HepG2 (cell line): ENCODE data around the gene CFAP54. TPM values are rescaled to one million over a fixed set of nuclear protein-coding genes. Genes with fewer than 3 reads are reported as not detected.

ENCODE experiments used
- ATF4 ChIP-seq, 2 experiments: fragments of 450-650 bp in 1 of 2; sonication (generic) in 1 of 2; formaldehyde crosslinking; IDR thresholded peaks; 2 replicates each; pipeline versions ENCODE4 v1.5.0 to v1.8.0; 2020 to 2022; ENCODE audit warnings: mild to moderate bottlenecking in 1 of 2, missing genetic modification reagents in 1 of 2
- ATF7 ChIP-seq, 2 experiments: fragments of 450-650 bp in 1 of 2; sonication (generic) in 1 of 2; formaldehyde crosslinking in 1 of 2; IDR thresholded peaks; 2 replicates each; pipeline versions ENCODE4 v1.4.0 to v1.6.1; 2016 to 2020; ENCODE audit warnings: antibody characterized with exemption in 1 of 2, mild to moderate bottlenecking in 1 of 2, missing genetic modification reagents in 1 of 2
- BRD4 ChIP-seq: sonication (generic); formaldehyde crosslinking; IDR thresholded peaks from 2 replicates; pipeline ENCODE4 v1.4.0; 2020; ENCODE audit warnings: missing genetic modification reagents
- BRF2 ChIP-seq: sonication (generic); formaldehyde crosslinking; IDR thresholded peaks from 2 replicates; pipeline ENCODE4 v1.8.1; 2022; ENCODE audit warnings: mild to moderate bottlenecking, missing genetic modification reagents
- CREBL2 ChIP-seq: sonication (generic); formaldehyde crosslinking; IDR thresholded peaks from 2 replicates; pipeline ENCODE4 v1.8.1; 2023; ENCODE audit warnings: missing genetic modification reagents, mild to moderate bottlenecking, borderline replicate concordance
- ELF1 ChIP-seq: sonication (generic); formaldehyde crosslinking; IDR thresholded peaks from 2 replicates; pipeline ENCODE4 v1.4.0; 2020; ENCODE audit warnings: missing genetic modification reagents
- ERF ChIP-seq: IDR thresholded peaks from 2 replicates; pipeline ENCODE4 v1.6.1; 2018; ENCODE audit warnings: missing biosample characterization, missing genetic modification reagents
- GMEB2 ChIP-seq: IDR thresholded peaks from 2 replicates; pipeline ENCODE4 v1.6.1; 2016; ENCODE audit warnings: missing biosample characterization, missing genetic modification reagents, low read depth
- HNF1B ChIP-seq: sonication (generic); formaldehyde crosslinking; IDR thresholded peaks from 2 replicates; pipeline ENCODE4 v1.5.1; 2020; ENCODE audit warnings: mild to moderate bottlenecking, moderate library complexity, missing genetic modification reagents
- NFATC3 ChIP-seq: sonication (generic); formaldehyde crosslinking; IDR thresholded peaks from 2 replicates; pipeline ENCODE4 v1.5.1; 2020; ENCODE audit warnings: mild to moderate bottlenecking, missing genetic modification reagents
- NFIB ChIP-seq: sonication (generic); formaldehyde crosslinking; IDR thresholded peaks from 2 replicates; pipeline ENCODE4 v1.9.0; 2021; ENCODE audit warnings: missing genetic modification reagents, mild to moderate bottlenecking, borderline replicate concordance
- POLR2AphosphoS2 ChIP-seq: IDR thresholded peaks from 2 replicates; pipeline ENCODE4 v1.6.1; 2011; ENCODE audit warnings: low read depth, low read length, improper control_type of control experiment
- RFXANK ChIP-seq: IDR thresholded peaks from 2 replicates; pipeline ENCODE4 v1.6.1; 2016
- SMC3 ChIP-seq: IDR thresholded peaks from 2 replicates; pipeline ENCODE4 v1.6.1; 2011; ENCODE audit warnings: low read length, improper control_type of control experiment
- SRSF9 ChIP-seq: fragments of 200-400 bp; formaldehyde crosslinking; IDR thresholded peaks from 2 replicates; pipeline ENCODE4 v1.6.1; 2018; ENCODE audit warnings: borderline replicate concordance, mild to moderate bottlenecking, low read depth, low read length; ENCODE audit not compliant: insufficient read depth, poor library complexity, severe bottlenecking
- ZFP82 ChIP-seq: sonication (generic); formaldehyde crosslinking; IDR thresholded peaks from 2 replicates; pipeline ENCODE4 v1.5.1; 2020; ENCODE audit warnings: mild to moderate bottlenecking, missing genetic modification reagents, borderline replicate concordance
- ZKSCAN8 ChIP-seq: IDR thresholded peaks from 2 replicates; pipeline ENCODE4 v1.6.1; 2016; ENCODE audit warnings: borderline replicate concordance, missing genetic modification reagents, missing compliant biosample characterization
- ZNF343 ChIP-seq: sonication (generic); formaldehyde crosslinking; IDR thresholded peaks from 2 replicates; pipeline ENCODE4 v1.4.0; 2020; ENCODE audit warnings: mild to moderate bottlenecking, missing genetic modification reagents
- ZNF468 ChIP-seq: sonication (generic); formaldehyde crosslinking; IDR thresholded peaks from 2 replicates; pipeline ENCODE4 v1.8.0; 2022; ENCODE audit warnings: mild to moderate bottlenecking, moderate library complexity, missing genetic modification reagents
- ZNF501 ChIP-seq: sonication (generic); formaldehyde crosslinking; IDR thresholded peaks from 2 replicates; pipeline ENCODE4 v1.5.1; 2020; ENCODE audit warnings: mild to moderate bottlenecking, moderate library complexity, missing genetic modification reagents
- ZNF510 ChIP-seq: sonication (generic); formaldehyde crosslinking; IDR thresholded peaks from 2 replicates; pipeline ENCODE4 v1.4.0; 2020; ENCODE audit warnings: low read depth, mild to moderate bottlenecking, missing genetic modification reagents
- ZNF614 ChIP-seq: IDR thresholded peaks from 2 replicates; pipeline ENCODE4 v1.6.1; 2018; ENCODE audit warnings: missing biosample characterization, missing genetic modification reagents, inconsistent platforms, borderline replicate concordance
- ZNF644 ChIP-seq: IDR thresholded peaks from 2 replicates; pipeline ENCODE4 v1.6.1; 2016; ENCODE audit warnings: low read depth
- ZNF670 ChIP-seq: sonication (generic); formaldehyde crosslinking; IDR thresholded peaks from 2 replicates; pipeline ENCODE4 v1.8.0; 2022; ENCODE audit warnings: mild to moderate bottlenecking, missing genetic modification reagents, borderline replicate concordance
- ZNF720 ChIP-seq: sonication (generic); formaldehyde crosslinking; IDR thresholded peaks from 2 replicates; pipeline ENCODE4 v1.4.0; 2020; ENCODE audit warnings: missing genetic modification reagents
- ZSCAN25 ChIP-seq: sonication (generic); formaldehyde crosslinking; IDR thresholded peaks from 2 replicates; pipeline ENCODE4 v1.8.0; 2022; ENCODE audit warnings: mild to moderate bottlenecking, missing genetic modification reagents
- polyA plus RNA-seq, 8 experiments: library from polyadenylated mRNA; depleted of rRNA in 3 of 8; stranded (reverse) in 7 of 8; unstranded in 1 of 8; fragments of >200 nt; fragmentation: Illumina TruSeq in 4 of 8; extraction: Trizol in 4 of 8; gene quantifications; 2 replicates each; pipeline versions ENCODE4 v1.2.1 to v1.2.3, GENCODE V29; 2011 to 2016; ENCODE audit warnings: low read depth in 4 of 8, missing spikeins in 1 of 8, mixed read lengths in 1 of 8; ENCODE audit not compliant: insufficient read depth in 1 of 8
- total RNA-seq, 5 experiments: library from RNA; depleted of rRNA; stranded (reverse); fragments of >200 nt; fragmentation: Illumina TruSeq; extraction: Trizol; gene quantifications; 2 replicates each; pipeline ENCODE4 v1.2.3, GENCODE V29; 2016; ENCODE audit warnings: low read depth in 1 of 5

The CFAP54 gene
- total and polyA plus RNA-seq, 2 of the 13 experiments (the other 11 are each of a cell fraction or from before 2014, with no cell fraction given) = not detected

GRCh38 chr12:96489392-96490056 lies at the start of gene CFAP54 (continued):
- no peak for TF ChIP-seq ATF4 (CRISPR knock-in tag; IDR thresholded peaks at IDR 0.05)
- 0 out of 2 replicates have a peak, but pooled peaks have one; percentile 54 for TF ChIP-seq ZNF614
- no peak for TF ChIP-seq POLR2AphosphoS2
- TF ChIP-seq ZNF501 (CRISPR knock-in tag) = peak; percentile 78
- no peak for TF ChIP-seq ZNF468 (CRISPR knock-in tag)
- TF ChIP-seq GMEB2 = no peak
- TF ChIP-seq RFXANK (CRISPR knock-in tag) = no peak
- no peak for TF ChIP-seq ZSCAN25 (CRISPR knock-in tag)
- TF ChIP-seq ZNF644 (CRISPR knock-in tag) = no peak
- no peak for TF ChIP-seq SRSF9
- TF ChIP-seq NFATC3 = no peak
- TF ChIP-seq HNF1B (CRISPR knock-in tag) = peak; percentile 51; the same call in 1 of the 2 replicates
- TF ChIP-seq ERF (CRISPR knock-in tag) = 0 out of 2 replicates have a peak, but pooled peaks have one; percentile 24
- TF ChIP-seq SMC3 = peak; percentile 37; the same call in 1 of the 2 replicates
- no peak for TF ChIP-seq ZNF343 (CRISPR knock-in tag)
- no peak for TF ChIP-seq BRF2 (CRISPR knock-in tag)
- no peak for TF ChIP-seq ATF7 (IDR thresholded peaks at IDR 0.05)
- no peak for TF ChIP-seq ATF7 (CRISPR knock-in tag; IDR thresholded peaks at IDR 0.05)
- TF ChIP-seq ZNF720 (CRISPR knock-in tag) = no peak
- TF ChIP-seq ZFP82 (CRISPR knock-in tag) = no peak
- no peak for TF ChIP-seq NFIB (CRISPR knock-in tag)
- no peak for TF ChIP-seq ZNF670 (CRISPR knock-in tag)
- no peak for TF ChIP-seq ZNF510 (CRISPR knock-in tag)
- no peak for TF ChIP-seq ZKSCAN8 (CRISPR knock-in tag)
- peak; percentile 26; the same call in 1 of the 2 replicates for TF ChIP-seq ELF1 (CRISPR knock-in tag)
- no peak for TF ChIP-seq CREBL2 (CRISPR knock-in tag)
- no peak for TF ChIP-seq BRD4 (CRISPR knock-in tag)
